Measurements from ENCODE around the gene PDE8A.
"Not testable (repeated sequence)": the region's sequence is repeated elsewhere in the genome, so short reads cannot be mapped to it uniquely, and the experiment has no call there.

The PDE8A gene

DNA sequence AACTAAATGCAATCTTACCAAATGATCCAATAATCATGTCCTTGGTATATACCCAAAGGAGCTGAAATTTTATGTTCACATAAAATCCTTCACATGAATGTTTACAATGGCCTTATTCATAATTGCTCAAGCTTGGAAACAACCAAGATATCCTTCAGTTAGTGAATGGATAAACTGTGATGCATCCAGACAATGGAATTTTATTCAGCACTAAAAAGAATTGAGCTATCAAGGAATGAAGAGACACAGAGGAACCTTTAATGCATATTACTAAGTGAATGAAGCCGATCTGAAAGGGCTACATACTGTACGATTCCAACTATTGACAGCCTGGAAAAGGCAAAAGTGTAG is 168.4 kb downstream of the PDE8A start:
- H3K9me3 Mint-ChIP-seq, result peaks cover 12% of the 10 kb centered on the region
- H3K27ac Mint-ChIP-seq, result no peak overlapping the region
- H3K27me3 Mint-ChIP-seq, result peaks cover 3% of the 10 kb centered on the region
- no peaks in the 10 kb centered on the region for H3K4me1 Mint-ChIP-seq (ENCODE audit: low read depth)
- H3K36me3 Mint-ChIP-seq (ENCODE audit: low read depth), result no peaks in the 10 kb centered on the region
- H3K4me3 Mint-ChIP-seq, result no peak overlapping the region
- intact Hi-C loops (cut with micrococcal nuclease), result no loop called here

DNA sequence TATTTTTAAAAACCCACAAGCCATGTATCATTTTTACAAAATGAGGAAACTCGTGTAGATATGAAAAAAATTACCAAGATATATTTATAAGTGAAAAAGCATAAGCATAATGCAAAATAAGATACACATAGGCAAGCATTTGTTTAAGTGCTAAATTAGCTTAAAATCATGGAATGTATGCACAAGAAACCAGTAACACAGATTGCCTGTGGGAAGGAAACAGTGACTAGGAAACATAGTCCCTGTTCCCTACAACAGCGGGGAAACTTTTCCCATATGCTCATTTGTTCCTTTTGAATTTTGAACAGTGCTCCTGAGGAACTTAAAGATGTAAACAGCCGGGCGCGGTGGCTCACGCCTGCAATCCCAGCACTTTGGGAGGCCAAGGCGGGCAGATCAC is 169.5 kb downstream of the PDE8A start:
- no peaks in the 10 kb centered on the region for H3K36me3 Mint-ChIP-seq (ENCODE audit: low read depth)
- H3K27me3 Mint-ChIP-seq, result peaks cover 3% of the 10 kb centered on the region
- no peaks in the 10 kb centered on the region for H3K4me1 Mint-ChIP-seq (ENCODE audit: low read depth)
- intact Hi-C loops (cut with micrococcal nuclease), result no loop called here
- no peak overlapping the region for H3K4me3 Mint-ChIP-seq
- H3K9me3 Mint-ChIP-seq, result peaks cover 12% of the 10 kb centered on the region
- H3K27ac Mint-ChIP-seq, result no peak overlapping the region

DNA sequence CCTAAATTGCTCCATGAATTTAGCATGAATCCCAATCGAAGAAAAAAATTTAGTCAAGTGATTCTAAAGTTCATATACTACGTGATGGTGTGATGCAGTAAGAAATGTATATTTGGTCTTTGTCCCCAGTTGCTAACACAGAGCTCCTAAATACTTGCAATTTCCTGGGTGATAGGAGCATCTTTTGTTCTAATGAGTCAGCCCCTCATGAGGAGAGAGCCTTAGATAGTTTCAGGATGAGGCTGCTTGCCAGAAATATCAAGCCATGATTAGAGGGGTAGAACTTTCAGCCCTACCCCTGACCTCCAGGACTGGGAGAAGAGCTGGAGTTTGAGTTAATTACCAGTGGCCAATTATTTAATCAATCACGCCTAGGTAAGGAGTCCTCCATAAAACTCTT is 170.2 kb downstream of the PDE8A start:
- no peaks in the 10 kb centered on the region for H3K36me3 Mint-ChIP-seq (ENCODE audit: low read depth)
- H3K27me3 Mint-ChIP-seq, result peaks cover 3% of the 10 kb centered on the region
- intact Hi-C loops (cut with micrococcal nuclease), result no loop called here
- H3K4me1 Mint-ChIP-seq (ENCODE audit: low read depth), result no peaks in the 10 kb centered on the region
- no peak overlapping the region for H3K4me3 Mint-ChIP-seq
- H3K9me3 Mint-ChIP-seq, result peaks cover 12% of the 10 kb centered on the region
- no peak overlapping the region for H3K27ac Mint-ChIP-seq

DNA sequence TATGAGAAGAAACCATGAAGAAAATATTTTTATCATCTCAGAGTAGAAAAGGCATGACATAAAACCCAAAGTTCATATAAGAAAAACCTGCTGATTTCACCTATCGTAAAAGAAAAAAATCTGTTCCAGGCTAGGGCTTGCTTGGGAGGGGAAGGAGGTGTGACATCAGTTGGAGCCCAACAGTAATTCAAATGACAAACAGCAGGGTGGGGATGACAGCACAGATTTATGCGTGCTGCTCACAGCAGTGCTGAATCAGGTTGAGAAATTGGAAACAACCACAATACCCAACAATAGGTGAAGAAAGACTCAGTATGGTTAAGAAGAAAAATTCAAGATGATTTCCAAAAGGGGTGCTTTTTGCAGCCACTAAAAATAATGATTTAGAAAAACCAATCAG is 172.4 kb downstream of the PDE8A start:
- no peak overlapping the region for H3K4me3 Mint-ChIP-seq
- H3K36me3 Mint-ChIP-seq (ENCODE audit: low read depth), result no peaks in the 10 kb centered on the region
- no peak overlapping the region for H3K27ac Mint-ChIP-seq
- H3K27me3 Mint-ChIP-seq, result peaks cover 5% of the 10 kb centered on the region
- H3K4me1 Mint-ChIP-seq (ENCODE audit: low read depth), result no peaks in the 10 kb centered on the region
- peaks cover 12% of the 10 kb centered on the region for H3K9me3 Mint-ChIP-seq
- intact Hi-C loops (cut with micrococcal nuclease), result no loop called here

DNA sequence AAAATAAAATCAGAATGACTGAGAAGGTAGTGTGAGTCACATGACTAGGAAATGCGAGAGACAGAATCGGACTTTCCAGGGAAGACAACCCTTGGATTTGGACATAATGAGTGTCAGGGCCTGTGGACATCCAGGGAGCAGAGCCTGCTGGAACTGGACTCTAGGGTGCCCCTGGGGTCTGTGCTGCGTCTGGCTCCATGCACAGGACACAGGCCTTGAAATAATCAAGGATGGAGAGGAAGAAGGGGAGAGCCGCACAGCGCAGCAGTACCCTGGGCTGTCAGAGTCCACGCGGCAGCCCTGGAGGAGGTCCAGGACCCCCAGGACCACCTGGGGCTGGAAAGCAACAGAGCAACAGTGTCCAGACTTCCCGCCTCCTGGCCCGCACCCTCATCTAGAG is 173.7 kb downstream of the PDE8A start:
- Mint-ChIP-seq H3K36me3 (ENCODE audit: low read depth) (no peaks in the 10 kb centered on the region), H3K27ac (no peak overlapping the region), H3K9me3 (peaks cover 12% of the 10 kb centered on the region), H3K27me3 (peaks cover 5% of the 10 kb centered on the region), H3K4me1 (ENCODE audit: low read depth) (no peaks in the 10 kb centered on the region), H3K4me3 (no peak overlapping the region)
- intact Hi-C loops (cut with micrococcal nuclease), result no loop called here

DNA sequence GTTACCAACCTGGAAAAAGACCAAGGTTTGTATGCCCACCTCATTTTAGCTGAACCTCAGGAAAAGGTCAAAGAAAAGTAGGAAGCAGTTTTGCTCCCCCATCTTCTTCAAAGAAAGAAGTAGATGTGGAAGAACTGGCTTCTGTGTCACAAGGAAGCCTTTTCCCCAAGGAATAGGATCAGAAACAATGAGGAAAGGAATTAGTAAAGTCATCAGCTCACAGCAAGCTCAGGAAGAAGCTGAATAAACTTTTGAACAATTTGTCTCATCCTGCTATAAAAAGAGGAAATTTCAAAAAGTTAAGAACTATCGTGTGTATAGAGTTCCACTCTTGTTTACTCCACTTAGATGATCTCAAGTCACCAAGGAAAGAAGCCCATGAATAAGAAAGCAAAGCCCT is 174.2 kb downstream of the PDE8A start:
- Mint-ChIP-seq H3K36me3 (ENCODE audit: low read depth) (no peaks in the 10 kb centered on the region), H3K27ac (no peak overlapping the region), H3K9me3 (peaks cover 12% of the 10 kb centered on the region), H3K4me1 (ENCODE audit: low read depth) (no peaks in the 10 kb centered on the region), H3K27me3 (peaks cover 5% of the 10 kb centered on the region), H3K4me3 (no peak overlapping the region)
- intact Hi-C loops (cut with micrococcal nuclease), result no loop called here

DNA sequence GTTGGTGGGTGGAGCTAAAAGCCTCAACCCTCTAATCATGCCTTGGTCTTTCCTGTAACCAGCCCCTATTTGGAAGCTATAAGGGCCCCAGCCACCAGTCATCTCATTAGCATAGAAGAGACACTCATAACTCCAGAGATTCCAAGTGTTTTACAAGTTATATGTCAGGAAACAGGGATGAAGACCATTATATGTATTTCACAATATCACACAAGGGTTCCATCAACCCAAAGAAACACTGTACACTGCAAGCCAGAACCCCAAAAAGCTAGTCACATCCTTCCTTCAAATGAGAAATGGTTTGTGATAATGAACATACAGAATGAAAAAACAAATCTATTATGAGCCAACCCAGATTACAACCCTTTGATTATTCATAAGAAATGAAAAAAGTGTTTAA is 175.7 kb downstream of the PDE8A start:
- Mint-ChIP-seq H3K4me1 (ENCODE audit: low read depth) (no peaks in the 10 kb centered on the region), H3K36me3 (ENCODE audit: low read depth) (no peaks in the 10 kb centered on the region), H3K27ac (no peak overlapping the region)

DNA sequence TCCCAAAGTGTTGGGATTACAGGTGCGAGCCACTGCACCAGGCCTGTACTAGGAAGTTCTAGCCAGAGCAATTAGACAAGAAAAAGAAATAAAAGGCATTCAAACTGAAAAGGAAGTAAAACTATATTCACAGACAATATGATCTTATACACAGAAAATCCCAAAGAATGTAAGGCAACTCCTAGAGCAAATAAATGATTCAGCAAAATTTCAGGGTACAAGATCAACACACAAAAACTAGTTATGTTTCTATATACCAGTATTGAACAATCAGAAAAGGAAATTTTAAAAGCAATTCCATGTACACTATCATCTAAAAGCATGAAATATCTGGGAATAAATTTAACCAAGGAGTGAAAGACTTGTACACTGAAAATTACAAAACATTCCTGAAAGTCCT is 180.6 kb downstream of the PDE8A start:
- Mint-ChIP-seq H3K36me3 (ENCODE audit: low read depth) (no peaks in the 10 kb centered on the region), H3K4me1 (ENCODE audit: low read depth) (no peaks in the 10 kb centered on the region), H3K27me3 (peaks cover 6% of the 10 kb centered on the region), H3K27ac (no peak overlapping the region), H3K4me3 (no peak overlapping the region), H3K9me3 (peaks cover 28% of the 10 kb centered on the region)
- intact Hi-C loops (cut with micrococcal nuclease), result no loop called here

More for the DNA sequence above, 175.7 kb downstream of the PDE8A start:
- Mint-ChIP-seq H3K9me3 (peaks cover 21% of the 10 kb centered on the region), H3K4me3 (no peak overlapping the region), H3K27me3 (peaks cover 3% of the 10 kb centered on the region)
- intact Hi-C loops (cut with micrococcal nuclease), result no loop called here

DNA sequence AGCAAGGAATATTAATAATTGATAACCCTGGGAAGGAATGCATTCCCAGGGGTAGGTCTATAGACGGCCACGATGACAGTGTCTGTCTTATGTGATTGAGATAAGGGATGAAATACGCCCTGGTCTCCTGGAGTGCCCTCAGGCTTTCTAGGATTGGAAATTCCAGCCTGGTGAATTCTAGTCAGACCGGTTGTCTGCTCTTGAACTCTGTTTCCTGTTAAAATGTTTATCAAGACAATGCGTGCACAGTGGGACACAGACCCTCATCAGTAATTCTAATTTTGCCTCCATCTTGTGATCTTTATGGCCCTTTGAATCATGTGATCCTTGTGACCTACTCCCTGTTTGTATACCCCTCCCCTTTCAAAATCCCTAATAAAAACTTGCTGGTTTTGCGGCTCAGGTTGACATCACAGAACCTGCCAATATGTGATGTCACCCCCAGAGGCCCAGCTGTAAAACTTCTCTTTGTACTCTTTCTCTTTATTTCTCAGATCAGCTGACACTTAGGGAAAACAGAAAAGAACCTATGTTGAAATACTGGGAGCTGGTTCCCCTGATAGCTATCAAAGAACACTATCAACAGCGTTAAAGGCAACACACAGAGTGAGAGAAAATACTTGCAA is 183.3 kb downstream of the PDE8A start:
- Mint-ChIP-seq H3K36me3 (ENCODE audit: low read depth) (no peaks in the 10 kb centered on the region), H3K27ac (no peak overlapping the region), H3K4me1 (ENCODE audit: low read depth) (no peaks in the 10 kb centered on the region), H3K9me3 (peaks cover 28% of the 10 kb centered on the region), H3K4me3 (no peak overlapping the region), H3K27me3 (peaks cover 19% of the 10 kb centered on the region)
- intact Hi-C loops (cut with micrococcal nuclease), result no loop called here

DNA sequence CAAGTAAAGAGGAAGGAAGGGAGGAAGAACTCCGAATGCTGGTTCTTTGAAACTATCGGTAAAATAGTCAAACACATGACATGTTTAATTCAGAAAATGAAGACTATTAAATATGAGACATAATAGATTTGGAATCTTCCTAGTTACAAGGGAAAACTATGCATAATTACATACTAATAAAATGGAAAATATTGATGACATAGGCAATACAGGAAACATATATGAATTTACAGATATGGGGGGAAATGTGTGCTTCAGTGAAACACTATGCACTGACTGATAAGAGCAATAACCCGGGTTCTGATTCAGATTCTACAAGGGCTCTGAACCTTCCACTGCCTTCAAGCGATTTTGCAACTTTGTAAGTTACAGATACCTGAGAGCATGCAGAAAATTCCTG is 185.9 kb downstream of the PDE8A start:
- H3K4me3 Mint-ChIP-seq, result no peak overlapping the region
- H3K27me3 Mint-ChIP-seq, result peaks cover 26% of the 10 kb centered on the region
- H3K36me3 Mint-ChIP-seq (ENCODE audit: low read depth), result no peaks in the 10 kb centered on the region
- no peaks in the 10 kb centered on the region for H3K4me1 Mint-ChIP-seq (ENCODE audit: low read depth)
- H3K9me3 Mint-ChIP-seq, result peaks cover 43% of the 10 kb centered on the region
- intact Hi-C loops (cut with micrococcal nuclease), result no loop called here
- no peak overlapping the region for H3K27ac Mint-ChIP-seq

DNA sequence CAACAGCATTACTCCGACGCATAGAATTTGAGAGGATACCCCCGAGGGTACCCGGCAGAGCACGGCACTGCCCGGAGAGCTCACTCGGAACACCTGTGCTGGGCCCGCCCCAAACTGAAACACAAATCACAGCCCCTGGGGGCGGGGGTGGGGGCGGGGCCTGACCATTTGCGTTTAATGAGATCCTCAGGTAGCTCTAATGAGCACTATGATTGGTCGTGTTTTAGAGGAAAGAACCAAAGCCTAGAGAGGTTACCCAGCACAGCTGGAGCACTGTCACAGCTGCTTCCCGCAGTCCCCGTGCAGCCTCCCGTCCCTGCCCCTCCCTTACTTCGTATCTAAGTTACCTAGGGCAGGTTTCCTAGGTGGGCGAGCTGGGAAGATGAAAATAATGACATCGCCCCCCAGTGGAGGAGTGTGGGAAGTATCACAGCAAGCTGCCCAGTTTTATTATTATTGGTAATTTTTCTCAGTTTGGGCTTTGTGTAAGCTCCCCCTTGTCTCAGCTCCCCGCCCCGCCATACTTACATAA is 187.1 kb downstream of the PDE8A start:
- Mint-ChIP-seq H3K36me3 (ENCODE audit: low read depth) (no peaks in the 10 kb centered on the region), H3K9me3 (peaks cover 39% of the 10 kb centered on the region), H3K4me1 (ENCODE audit: low read depth) (no peaks in the 10 kb centered on the region), H3K27ac (no peak overlapping the region), H3K27me3 (peaks cover 26% of the 10 kb centered on the region), H3K4me3 (no peak overlapping the region)
- intact Hi-C loops (cut with micrococcal nuclease), result no loop called here

DNA sequence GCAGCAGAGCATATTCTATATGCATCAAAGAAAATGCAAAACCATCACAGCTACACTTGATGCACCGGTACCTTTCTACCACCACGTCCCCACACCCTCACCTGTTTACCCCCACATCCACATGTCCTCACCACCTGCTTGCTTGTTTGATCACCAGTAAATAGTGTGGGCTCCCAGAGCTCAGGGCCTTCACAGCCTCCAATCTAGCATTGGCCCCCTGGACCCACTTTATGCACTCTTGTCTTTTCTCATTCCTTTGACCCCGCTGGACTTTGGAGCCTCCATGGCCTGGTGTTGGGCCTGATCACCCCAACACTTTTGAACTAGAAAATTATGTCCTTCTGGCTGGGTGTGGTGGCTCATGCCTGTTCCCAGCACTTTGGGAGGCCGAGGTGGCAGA is 190.1 kb downstream of the PDE8A start:
- intact Hi-C loops (cut with micrococcal nuclease), result no loop called here
- H3K27ac Mint-ChIP-seq, result no peak overlapping the region
- no peaks in the 10 kb centered on the region for H3K4me1 Mint-ChIP-seq (ENCODE audit: low read depth)
- H3K4me3 Mint-ChIP-seq, result no peak overlapping the region
- H3K9me3 Mint-ChIP-seq, result peaks cover 30% of the 10 kb centered on the region
- peaks cover 26% of the 10 kb centered on the region for H3K27me3 Mint-ChIP-seq
- no peaks in the 10 kb centered on the region for H3K36me3 Mint-ChIP-seq (ENCODE audit: low read depth)

DNA sequence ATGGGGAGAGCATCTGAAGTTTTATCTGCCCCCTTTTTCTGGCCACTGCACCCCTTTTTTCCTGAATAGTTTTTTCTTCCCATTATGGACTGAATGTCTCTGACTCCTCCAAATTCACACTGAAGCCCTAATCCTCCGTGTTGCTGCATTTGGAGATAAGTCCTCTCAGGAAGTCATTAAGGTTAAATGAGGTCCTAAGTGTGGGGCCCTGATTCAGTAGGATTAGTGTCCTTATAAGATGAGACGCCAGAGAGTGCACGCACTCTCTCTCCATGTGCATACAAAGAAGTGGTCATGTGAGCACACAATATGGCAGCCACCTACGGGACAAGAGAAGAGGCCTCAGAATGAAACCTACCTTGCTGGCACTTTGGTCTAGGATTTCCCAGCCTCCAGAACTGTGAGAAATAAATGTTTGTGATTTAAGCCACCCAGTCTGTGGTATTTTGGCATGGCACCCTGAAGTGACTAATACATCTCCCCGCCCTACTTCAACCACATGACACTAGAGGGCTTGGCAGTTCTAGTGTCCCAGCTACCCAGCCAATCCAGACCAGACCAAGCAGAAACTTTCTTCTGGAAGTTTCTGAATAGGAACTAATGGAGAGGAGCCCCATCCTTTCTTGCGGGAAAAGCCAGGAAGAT is 191.3 kb downstream of the PDE8A start:
- H3K27ac Mint-ChIP-seq, result no peak overlapping the region
- no peak overlapping the region for H3K4me3 Mint-ChIP-seq
- H3K4me1 Mint-ChIP-seq (ENCODE audit: low read depth), result no peaks in the 10 kb centered on the region
- peaks cover 30% of the 10 kb centered on the region for H3K9me3 Mint-ChIP-seq
- peaks cover 20% of the 10 kb centered on the region for H3K27me3 Mint-ChIP-seq
- intact Hi-C loops (cut with micrococcal nuclease), result no loop called here
- H3K36me3 Mint-ChIP-seq (ENCODE audit: low read depth), result no peaks in the 10 kb centered on the region

DNA sequence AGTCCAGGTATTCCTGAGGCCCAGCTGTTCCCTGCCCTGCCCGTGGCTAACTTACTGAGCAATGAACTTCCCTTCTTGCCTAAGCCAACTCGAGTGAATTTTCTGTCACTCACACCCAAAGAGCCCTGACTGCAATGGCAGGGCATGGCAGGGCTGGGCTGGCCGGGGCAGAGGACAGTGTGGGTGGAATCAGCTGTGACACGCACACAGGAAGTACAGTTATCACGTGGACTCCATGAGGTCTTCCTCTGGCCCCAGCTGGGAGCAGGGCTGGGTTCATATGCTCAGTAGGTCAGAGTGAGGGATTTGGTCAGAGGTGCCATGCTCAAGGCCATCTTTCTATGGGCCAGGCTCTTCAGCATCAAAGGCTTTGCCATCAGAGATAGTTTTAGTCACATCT is 192.0 kb downstream of the PDE8A start:
- H3K4me3 Mint-ChIP-seq; H3K4me1 Mint-ChIP-seq (ENCODE audit: low read depth); H3K27ac Mint-ChIP-seq; intact Hi-C loops (cut with micrococcal nuclease); H3K36me3 Mint-ChIP-seq (ENCODE audit: low read depth): not testable (repeated sequence)
- peaks cover 30% of the 10 kb centered on the region for H3K9me3 Mint-ChIP-seq
- peaks cover 15% of the 10 kb centered on the region for H3K27me3 Mint-ChIP-seq

DNA sequence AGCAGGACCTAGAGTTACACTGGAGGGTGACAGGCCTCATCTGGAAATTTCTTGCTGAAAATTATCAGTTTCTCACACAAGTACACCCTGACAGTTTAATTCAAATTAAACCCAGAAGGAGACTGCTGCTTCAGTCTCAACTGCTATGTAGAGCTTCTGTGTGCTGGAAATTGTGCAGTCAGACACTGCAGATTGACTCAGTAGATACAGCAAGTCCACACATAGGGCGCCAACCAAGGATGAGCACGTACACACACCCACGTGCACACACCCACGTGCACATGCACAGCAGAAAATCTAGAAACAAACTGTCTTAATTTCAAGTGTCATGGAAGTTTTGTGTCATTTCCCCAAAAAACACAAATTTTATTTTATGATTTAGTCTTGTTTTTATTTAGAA is 192.9 kb downstream of the PDE8A start:
- H3K9me3 Mint-ChIP-seq, result peaks cover 30% of the 10 kb centered on the region
- no peaks in the 10 kb centered on the region for H3K4me1 Mint-ChIP-seq (ENCODE audit: low read depth)
- H3K27ac Mint-ChIP-seq, result no peak overlapping the region
- intact Hi-C loops (cut with micrococcal nuclease), result no loop called here
- H3K27me3 Mint-ChIP-seq, result peaks cover 7% of the 10 kb centered on the region
- no peaks in the 10 kb centered on the region for H3K36me3 Mint-ChIP-seq (ENCODE audit: low read depth)
- H3K4me3 Mint-ChIP-seq, result no peak overlapping the region

Measured in dendritic cell treated with granulocyte-macrophage colony-stimulating factor and Interleukin-4, amounts not matched to agents 40 ng/mL and 50 ng/mL, for 4 days (primary cell).